Measurements from ENCODE around the gene ARSG.
A peak's percentile ranks its signal among the peaks of the same experiment; 100 is the strongest.

ARSG gene

DNA sequence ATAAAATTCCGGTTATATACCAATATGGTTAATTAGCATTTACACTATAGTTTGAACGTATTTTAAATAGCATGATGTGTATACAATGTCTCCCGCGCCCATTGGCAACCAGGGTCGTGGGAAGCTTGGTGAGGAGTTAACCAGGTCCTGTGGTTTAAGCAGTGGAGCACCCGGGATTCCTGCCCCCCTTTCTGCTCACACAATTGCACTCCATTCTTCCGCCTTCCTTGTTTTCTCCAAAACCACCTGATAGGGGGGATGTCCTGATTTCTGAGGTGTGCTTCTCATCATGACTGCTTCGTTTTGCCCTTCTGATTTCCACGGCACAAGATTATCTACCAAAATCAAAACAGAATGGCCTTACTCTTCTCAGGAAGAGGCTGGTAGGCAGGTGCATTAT, 130.2 kb downstream of the ARSG start:
- DNase-seq (ENCODE audit: insufficient read length, low spot score) (no peak), FAIRE-seq (no peak)

DNA sequence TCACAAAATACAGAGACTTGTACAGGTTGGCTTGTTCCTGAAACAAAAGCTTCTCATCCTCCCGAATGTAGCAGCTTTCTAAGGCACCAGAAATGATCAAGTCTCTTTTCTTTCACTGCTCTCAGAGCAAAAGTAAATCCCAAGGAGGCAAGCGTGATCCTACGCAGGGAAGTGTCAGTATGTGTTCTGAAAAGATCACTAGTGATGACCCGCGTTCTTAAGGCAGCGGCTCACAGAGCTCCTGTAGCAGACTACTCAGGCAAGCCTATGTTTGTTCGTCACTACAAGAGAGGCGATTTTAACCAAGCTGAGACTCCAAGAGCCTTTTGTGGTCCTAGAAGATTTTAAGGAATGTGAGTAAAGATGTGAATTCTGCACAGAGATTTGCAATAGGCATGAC, 131.5 kb downstream of the ARSG start:
- FAIRE-seq: no peak
- DNase-seq (ENCODE audit: insufficient read length, low spot score): no peak

DNA sequence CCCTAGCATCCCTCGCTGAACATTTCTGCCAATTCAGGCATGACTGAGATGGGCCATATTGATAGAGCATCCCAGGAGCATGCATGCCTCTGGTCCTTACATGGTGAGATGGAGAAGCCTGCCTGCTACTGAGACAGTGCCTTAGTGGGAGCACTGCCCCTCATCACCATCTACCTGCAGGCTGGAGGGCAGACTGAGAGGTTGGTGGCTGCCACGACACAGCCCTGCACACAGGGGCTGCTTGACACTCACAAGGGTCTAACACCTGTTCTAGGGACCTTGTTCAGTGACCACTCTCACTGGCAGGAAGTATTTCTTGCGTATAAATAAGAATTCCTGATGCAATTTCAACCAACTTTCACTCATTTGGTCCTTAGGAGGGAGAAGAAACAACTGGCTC, 132.0 kb downstream of the ARSG start:
- no peak for DNase-seq (ENCODE audit: insufficient read length, low spot score)
- no peak for FAIRE-seq

DNA sequence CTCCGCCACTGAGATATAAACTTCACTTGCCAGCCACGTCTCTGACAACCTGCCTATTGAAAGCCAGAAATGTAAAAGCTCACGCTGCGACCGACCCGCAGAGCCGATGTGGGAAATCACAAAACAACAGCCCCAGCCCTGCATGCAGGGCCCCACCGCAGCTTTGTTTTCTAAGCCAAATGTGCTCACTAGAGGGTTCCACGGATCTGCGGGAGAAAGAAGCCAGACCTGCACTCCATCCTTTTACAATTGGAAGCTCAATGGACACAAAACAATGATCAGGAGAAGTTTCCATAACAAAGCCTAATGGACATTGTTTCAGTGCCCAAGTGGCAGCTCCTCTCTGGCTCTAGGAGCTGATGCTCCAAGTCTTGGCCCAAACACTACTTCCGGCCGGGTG, 132.9 kb downstream of the ARSG start:
- DNase-seq (ENCODE audit: insufficient read length, low spot score): no peak

DNA sequence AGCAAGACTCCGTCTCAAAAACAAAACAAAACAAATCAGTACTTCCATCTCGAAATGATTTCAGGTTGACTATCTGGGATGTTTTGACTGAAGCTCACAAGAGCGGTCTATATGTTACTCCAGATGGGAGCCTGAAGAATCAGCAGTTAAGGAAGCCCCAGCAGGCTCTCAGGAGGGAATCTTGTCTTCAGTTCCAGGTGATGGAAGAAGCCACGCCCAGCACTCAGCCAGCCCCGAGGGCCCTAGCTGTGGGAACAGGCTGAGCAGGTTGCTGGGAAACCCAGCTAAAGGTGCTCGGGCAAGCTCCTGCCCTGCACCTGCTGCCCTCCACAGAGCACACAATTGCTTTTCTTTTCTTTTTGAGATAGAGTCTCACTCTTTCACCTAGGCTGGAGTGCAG, 133.6 kb downstream of the ARSG start:
- FAIRE-seq: no peak
- DNase-seq (ENCODE audit: insufficient read length, low spot score): no peak

More for the DNA sequence above, 132.9 kb downstream of the ARSG start:
- FAIRE-seq: no peak

DNA sequence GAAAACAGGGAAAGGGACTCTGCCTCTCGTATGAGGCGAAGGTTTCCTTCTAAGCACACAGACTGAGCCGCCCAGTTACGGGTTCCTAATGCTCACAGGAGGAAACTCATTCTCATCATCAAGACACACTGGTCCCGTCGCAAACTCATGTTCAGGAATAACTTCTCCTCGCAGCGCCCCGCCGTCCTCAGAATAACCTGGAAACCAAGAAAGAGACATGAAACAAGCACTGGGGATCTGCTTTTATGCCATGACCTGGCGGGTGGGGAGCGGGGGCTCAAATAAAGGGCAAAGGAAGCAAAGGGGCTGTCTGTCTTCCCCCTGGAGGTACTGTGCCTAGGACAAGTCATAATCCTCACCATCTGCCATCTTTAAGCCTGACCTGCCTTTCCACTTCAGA, 134.7 kb downstream of the ARSG start:
- DNase-seq (ENCODE audit: insufficient read length, low spot score) (no peak), FAIRE-seq (no peak)

DNA sequence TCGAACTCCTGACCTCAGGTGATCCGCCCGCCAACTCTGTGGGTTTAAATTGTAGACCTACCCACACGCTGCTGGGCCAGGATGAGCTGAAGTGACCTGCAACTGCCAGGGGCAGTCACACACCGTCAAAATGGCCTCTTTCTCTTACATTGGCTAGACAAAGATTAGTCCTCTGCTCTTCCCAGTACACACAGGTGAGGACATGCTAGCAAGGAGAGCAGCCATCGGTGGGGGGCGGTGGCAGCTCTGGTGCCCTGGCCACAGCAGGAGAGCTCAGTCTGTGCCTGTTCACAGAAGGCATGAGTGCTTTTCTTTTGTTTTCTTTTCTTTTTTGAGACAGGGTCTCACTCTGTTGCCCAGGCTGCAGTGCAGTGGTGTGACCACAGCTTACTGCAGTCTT, 136.3 kb downstream of the ARSG start:
- no peak for DNase-seq (ENCODE audit: insufficient read length, low spot score)
- no peak for FAIRE-seq

DNA sequence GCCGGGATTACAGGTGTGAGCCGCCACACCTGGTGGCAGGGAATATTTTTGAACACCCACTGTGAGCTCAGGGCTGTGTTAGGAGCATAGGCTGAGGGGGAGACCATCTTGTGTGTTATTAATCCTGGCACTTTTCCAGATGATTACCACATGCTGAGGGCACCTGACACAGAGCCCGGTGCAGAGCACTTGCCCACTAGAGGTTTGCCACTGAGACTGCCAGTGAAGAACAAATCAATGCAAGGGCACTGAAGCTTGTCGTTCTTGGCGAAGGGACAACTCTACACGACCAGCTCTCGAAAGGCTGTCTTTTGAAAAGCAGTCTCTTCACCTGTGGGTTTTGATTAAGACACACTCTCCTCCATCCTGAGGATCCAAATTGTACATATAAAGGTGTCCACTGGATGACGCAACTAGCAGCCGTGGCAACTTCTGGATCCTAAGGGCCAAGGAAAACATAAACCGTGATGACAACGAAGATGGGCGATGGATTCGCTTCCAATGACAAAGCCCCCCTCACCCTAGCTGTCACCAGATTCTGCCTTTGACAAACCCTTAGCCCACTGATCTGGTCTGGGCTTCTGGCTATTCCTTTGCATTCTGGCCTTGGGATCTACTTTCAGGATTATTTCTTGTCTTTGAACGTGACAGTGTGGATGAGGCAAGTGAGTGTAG, 137.3 kb downstream of the ARSG start:
- no peak for DNase-seq (ENCODE audit: insufficient read length, low spot score)
- no peak for FAIRE-seq

DNA sequence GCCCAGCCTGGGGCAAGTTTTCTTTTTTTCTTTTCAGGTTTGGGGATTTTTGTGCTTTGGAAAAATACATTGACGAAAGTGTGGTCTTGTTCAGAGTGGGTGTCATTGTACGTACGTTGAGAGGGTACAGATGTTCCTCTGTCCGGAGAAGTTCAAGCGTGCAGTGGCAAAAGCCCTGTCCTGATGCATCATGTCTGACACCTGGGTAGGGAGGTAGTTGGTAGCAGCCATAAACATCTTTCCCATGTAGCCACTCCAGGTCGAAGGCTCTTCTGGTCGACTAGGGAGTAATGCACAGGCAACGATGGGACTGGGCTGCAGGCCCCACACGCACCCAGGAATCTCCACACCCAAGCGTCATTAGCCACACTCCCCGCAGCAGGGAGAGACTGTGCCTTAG, 138.6 kb downstream of the ARSG start:
- FAIRE-seq (no peak), DNase-seq (ENCODE audit: insufficient read length, low spot score) (no peak)

DNA sequence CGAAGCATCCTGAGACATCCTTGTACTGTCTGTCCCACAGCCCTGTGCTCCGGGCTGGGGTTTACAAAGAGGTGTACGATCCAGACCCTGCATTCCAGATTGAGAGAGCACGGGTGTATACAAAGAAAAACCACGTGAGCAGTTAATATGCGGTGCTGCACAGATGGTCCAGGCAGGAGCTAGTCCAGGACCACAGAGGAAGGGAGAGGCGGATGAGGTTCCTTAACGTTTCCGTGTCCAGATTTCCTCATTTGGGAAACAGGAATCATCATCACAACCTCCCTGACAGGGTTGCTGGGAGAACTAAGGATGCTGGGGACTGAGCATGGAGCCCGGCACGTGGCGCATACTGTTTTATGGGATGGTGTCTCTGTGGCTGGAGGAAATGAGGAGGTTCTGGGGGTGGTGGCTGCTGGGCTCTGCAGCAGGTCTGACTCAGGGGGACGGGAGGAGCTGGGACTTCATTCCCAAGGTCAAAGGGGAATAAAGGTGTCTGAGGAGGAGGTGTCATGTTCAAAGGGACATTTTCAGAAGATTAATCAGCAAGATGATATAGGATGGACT, 139.8 kb downstream of the ARSG start:
- no peak for FAIRE-seq
- DNase-seq (ENCODE audit: insufficient read length, low spot score): no peak

DNA sequence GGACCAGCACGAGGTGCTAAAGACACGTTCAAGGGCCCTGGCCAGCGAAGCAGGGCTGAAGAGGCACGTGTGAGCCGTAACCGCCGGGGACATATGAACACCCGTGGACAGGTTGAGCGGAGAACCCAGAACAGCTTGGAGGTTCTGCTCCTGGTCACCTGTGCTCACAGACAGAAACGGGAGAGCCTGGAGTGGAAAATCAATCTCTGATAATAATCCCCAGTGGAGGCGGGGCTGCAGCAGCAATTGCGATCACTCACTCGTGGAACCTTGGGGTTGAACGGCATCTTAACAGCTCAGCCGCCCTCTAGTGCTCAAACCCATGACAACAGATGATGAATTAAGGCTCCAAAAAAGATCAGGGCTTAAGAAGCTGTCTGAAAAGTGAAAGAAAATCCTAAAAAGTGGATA, 140.4 kb downstream of the ARSG start:
- DNase-seq (ENCODE audit: insufficient read length, low spot score) (no peak), FAIRE-seq (no peak)

DNA sequence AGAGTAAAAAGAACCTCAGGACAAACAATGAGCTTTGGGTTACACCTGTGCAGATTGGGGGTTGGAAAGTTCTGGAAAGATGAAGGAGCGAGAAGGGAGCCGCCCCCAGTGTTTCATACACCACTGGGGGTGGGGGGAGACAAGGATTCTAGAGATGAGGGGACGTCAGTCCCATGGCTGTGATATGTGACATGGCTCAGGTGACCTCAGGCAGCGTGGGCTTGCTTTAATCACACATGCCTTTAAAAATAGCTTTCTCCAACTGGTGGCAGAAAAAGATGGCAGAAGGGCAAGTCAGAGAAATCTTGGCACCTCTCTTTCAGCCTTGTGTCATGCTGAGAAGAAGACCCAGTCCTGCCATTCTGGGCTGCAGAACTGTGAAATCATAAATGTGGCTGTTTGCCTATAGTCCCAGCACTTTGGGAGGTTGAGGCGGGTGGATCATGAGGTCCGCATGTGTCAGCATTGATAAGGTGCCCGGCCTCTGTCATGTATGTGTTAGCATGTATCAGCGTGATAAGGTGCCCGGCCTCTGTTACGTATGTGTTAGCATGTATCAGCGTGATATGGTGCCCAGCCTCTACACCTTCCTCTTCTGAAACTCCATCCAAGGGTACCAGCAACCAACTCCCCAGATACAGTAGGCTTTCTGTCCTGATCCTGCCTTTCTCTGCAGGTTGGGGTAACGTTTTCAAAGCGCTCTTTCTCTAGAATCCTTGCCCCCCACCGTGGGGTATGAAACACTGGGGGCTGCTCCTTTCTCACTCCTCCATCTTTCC, 141.0 kb downstream of the ARSG start:
- DNase-seq (ENCODE audit: insufficient read length, low spot score) (no peak), FAIRE-seq (no peak)

DNA sequence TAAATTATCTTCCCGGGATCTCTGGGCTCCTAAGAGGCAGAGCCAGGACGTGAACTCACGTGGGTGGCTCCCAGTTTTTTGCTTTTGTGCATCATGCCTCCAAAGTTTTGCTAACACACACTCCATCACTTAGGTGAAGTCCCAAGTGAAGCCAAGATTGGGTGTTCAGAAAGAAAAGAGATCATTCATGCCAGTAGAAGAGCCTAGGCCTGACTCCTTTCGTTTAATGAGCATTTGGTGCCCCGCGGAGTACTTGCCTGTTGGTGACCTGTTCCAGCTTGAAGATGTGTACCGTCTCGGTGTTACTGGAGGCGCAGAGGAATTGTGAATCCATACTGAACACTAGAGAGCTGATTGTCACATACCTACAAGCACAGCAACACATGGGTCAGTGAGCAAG, 141.9 kb downstream of the ARSG start:
- DNase-seq (ENCODE audit: insufficient read length, low spot score) (no peak), FAIRE-seq (no peak)

DNA sequence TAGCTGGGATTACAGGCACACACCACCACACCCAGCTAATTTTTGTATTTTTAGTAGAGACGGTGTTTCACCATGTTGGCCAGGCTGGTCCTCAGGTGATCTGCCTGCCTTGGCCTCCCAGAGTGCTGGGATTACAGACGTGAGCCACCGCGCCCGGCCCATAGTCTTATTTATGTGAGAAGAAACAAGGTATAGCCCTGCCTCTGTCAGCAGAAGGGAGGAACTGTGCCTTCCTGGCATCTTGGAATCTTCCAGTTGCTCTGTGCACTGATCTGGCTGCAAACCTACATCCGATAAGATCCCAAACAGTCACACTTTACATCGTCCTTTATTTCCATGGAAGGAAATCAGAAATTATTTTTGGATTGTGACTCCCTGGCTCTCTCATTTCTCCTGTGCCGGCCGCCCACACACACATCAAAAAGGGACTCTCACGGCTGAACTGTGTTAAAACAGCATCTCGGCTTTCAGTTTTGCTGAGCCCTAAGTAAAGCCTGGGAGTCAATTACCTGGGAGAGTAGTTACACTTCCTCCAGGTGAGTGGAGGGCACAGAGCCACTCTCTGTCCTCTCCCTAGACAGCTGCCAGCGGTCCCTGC, 142.7 kb downstream of the ARSG start:
- FAIRE-seq (no peak), DNase-seq (ENCODE audit: insufficient read length, low spot score) (no peak)

DNA sequence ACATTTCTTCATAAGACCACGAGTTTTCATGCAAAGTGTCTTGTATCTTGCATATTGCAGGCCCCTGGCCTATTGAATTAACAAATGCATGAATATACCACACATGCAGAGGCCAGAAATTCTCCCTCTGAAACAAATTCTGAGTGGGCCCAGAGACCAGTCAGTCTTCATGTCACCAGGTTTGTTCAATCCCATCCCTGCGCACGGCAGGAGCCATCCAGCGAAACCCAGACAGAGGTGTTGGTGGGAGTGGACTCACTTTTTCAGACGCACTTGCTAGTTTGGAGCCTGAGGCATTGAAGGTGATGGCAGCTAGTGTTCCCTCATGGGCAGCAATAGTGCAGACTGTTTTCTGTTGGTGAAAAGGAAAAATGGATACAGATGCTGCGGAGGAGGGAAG, 144.1 kb downstream of the ARSG start:
- DNase-seq (ENCODE audit: insufficient read length, low spot score): no peak

DNA sequence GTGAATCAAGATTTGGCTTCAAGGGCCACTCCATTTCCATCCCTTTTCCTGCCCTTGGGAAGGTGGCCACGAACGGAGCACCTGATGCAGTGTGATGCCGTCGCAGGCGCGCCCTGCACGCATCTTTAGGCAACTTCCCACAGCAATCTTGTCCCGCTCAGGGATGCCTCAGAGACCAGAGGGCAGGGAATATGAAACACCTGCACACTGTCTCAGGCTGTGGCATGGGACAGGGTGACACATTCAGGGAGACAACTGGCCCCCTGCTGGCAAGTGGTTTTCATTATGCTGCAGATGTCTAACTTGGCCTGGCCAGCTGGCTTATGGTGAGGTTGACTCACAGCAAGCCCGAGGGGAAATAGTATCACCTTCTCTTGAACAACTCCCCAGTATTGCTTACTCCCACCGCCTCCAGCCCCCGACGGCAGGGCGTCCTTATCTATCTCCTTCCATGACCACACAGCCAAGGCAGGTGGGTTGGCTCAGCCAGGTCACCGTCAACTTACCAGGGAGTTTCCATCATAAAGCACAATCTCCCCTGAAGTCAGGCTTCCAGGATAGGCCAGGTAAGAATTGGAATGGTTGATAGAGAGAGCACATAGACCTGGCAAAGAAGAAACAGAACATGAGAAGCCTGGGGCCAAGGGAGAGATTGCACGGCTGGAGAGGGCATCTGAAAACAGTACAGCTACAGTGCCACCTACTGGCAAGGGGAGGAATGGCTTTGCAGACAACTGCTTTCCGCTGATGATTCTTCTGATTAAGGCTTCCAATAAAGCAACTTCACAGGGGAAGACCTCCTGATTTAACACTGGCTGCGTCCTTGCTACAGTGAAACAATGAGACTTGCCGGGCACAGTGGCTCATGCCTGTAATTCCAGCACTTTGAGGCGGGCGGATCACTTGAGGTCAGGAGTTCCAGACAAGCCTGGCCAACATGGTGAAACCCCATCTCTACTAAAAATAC, 144.9 kb downstream of the ARSG start:
- FAIRE-seq (peak; percentile 93), DNase-seq (ENCODE audit: insufficient read length, low spot score) (peak; percentile 52)

More for the DNA sequence above, 144.1 kb downstream of the ARSG start:
- no peak for FAIRE-seq

DNA sequence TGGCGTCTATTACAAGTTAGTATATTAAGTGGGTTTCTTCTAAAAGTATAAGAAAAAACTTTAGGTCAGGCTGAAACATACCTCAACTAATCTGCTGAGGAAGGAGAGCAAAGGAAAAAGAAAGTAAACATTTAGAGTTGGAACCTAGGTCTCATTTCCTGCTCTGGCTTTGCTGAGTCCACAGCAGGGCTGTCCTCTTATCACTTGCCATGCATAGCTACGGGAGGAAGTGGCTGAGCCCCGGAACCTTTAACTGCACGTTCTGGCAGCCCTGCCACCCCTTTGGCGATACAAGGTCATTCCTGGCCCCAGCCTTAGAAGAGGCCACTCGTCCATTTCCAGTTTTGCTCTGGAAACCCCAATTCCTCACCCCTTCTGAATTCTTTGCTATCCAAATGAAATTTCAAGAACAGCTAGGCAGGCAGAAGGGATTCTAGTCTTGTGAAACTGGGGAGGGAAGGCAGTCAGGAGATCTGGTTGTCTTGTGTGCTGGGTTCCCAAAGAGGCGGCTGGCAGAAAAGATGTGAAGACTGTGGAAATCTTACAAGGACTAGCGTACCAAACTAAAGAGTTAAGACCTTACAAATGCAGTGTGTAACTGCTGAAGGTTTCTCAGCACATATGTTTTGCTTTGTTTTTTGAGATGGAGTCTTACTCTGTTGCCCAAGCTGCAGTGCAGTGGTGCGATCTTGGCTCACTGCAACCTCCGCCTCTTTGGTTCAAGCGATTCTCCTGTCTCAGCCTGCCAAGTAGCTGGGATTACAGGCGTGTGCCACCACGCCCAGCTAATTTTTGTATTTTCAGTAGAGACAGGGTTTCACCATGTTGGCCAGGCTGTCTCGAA, 146.9 kb downstream of the ARSG start:
- FAIRE-seq: peak; percentile 72
- DNase-seq (ENCODE audit: insufficient read length, low spot score): peak; percentile 47

DNA sequence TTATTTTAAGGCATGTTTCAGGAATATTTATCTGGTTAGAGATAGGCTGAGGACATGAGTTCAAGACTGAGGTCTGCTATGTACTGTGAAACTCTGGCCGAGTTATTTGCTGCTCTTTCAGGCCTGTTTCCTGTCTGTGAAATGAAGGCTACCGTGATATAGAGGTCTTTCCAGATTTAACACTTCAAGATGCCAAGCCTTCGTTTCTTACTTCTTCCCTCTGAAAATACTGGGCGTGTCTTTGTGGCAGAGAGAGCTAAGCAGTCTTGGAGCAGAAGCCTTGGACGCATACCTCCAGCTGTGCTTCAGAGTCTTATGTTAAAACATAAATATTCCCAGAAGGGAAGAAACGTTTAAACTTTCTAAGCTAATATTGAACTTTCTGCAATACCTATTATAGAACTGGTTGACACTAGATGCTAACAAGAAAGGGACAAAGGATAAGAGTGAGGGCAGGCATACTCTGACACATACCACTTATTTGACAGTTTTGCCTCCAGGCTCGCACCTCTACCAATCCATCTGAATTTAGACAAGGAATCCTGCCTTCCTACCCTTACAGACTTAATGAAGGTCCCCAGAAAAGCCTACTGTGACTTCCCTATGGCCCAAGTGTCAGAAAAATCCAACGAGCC, 148.5 kb downstream of the ARSG start:
- peak; percentile 37 for FAIRE-seq
- no peak for DNase-seq (ENCODE audit: insufficient read length, low spot score)

DNA sequence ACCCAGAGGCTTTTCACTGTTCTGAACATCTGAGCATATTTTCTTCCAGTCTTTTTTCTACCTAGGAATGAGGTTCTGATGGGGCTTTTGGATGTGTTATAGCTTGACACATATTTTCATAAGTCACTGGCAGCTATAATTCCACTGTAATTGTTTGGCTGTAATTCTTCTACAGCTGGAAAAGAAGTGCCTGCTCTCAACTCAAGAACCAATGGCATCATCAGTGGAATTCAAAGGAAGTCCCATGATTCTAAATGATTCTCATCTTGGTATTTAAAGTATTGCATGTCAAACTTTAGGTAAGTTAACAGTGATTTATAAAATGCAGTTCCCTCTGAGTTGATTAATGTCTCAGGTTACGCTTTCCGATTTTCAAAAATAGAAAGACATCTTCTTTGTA, 149.2 kb downstream of the ARSG start:
- FAIRE-seq (no peak), DNase-seq (ENCODE audit: insufficient read length, low spot score) (no peak)
